Inflammatory macrophage treated with lipopolysaccharide for 4 hours (primary cell): Measurements from ENCODE around the gene SYNPO2L.
A peak's percentile ranks its signal among the peaks of the same experiment; 100 is the strongest.
"Not testable (repeated sequence)": the region's sequence is repeated elsewhere in the genome, so short reads cannot be mapped to it uniquely, and the experiment has no call there.

Source experiments
- DNase-seq: peaks from one replicate; pipeline ENCODE4 v3.0.0-alpha.2; 2020

Gene SYNPO2L

GRCh38 chr10:73655990-73656298, at the start of gene SYNPO2L:
Gene SYNPO2L (minus strand): TSS chr10:73656029. CDS start chr10:73655922, 107 bp downstream.
- DNase-seq: no peak

GRCh38 chr10:73703924-73704323, 48.1 kb upstream of the SYNPO2L start:
- DNase-seq: not testable (repeated sequence)

- DNase-seq: not testable (repeated sequence)
These were observed 43.0 kb upstream of the SYNPO2L start for GRCh38 chr10:73698819-73699218.

GRCh38 chr10:73697675-73698159, 41.9 kb upstream of the SYNPO2L start, which contains the start of gene AGAP5:
Gene AGAP5 (minus strand): TSS chr10:73698109. CDS start chr10:73697755, 354 bp downstream.
- DNase-seq: not testable (repeated sequence)

- not testable (repeated sequence) for DNase-seq
These were observed 39.5 kb upstream of the SYNPO2L start for GRCh38 chr10:73695302-73695701.

- not testable (repeated sequence) for DNase-seq
These were observed 34.9 kb upstream of the SYNPO2L start for GRCh38 chr10:73690755-73691154.

GRCh38 chr10:73689596-73689995, 33.8 kb upstream of the SYNPO2L start:
- not testable (repeated sequence) for DNase-seq

GRCh38 chr10:73687641-73688040, 31.8 kb upstream of the SYNPO2L start:
- not testable (repeated sequence) for DNase-seq

- not testable (repeated sequence) for DNase-seq
These were observed 18.7 kb upstream of the SYNPO2L start for GRCh38 chr10:73674546-73674945.

GRCh38 chr10:73668378-73668777, 12.5 kb upstream of the SYNPO2L start:
- not testable (repeated sequence) for DNase-seq

GRCh38 chr10:73666153-73666809, 10.5 kb upstream of the SYNPO2L start:
- DNase-seq: not testable (repeated sequence)

- not testable (repeated sequence) for DNase-seq
These were observed 9.8 kb upstream of the SYNPO2L start for GRCh38 chr10:73665581-73665980.

- not testable (repeated sequence) for DNase-seq
These were observed 8.6 kb upstream of the SYNPO2L start for GRCh38 chr10:73664156-73665040.

GRCh38 chr10:73663621-73664020, 7.8 kb upstream of the SYNPO2L start:
- DNase-seq: not testable (repeated sequence)

GRCh38 chr10:73662705-73663104, 6.9 kb upstream of the SYNPO2L start:
- not testable (repeated sequence) for DNase-seq

- no peak for DNase-seq
These were observed 406 bp downstream of the SYNPO2L start for GRCh38 chr10:73655257-73655989.

- DNase-seq: no peak
These were observed 2.1 kb downstream of the SYNPO2L start for GRCh38 chr10:73653701-73654100.

GRCh38 chr10:73653195-73653594, 2.6 kb downstream of the SYNPO2L start:
- DNase-seq: no peak

GRCh38 chr10:73650537-73651331, 5.1 kb downstream of the SYNPO2L start:
- peak; percentile 93 for DNase-seq

- no peak for DNase-seq
These were observed 5.8 kb downstream of the SYNPO2L start for GRCh38 chr10:73649876-73650536.

GRCh38 chr10:73648975-73649829, 6.6 kb downstream of the SYNPO2L start:
- DNase-seq: no peak
